Thyroid gland (tissue), 4 donors: ENCODE results near the gene UPB1. TPM values are rescaled to one million over a fixed set of nuclear protein-coding genes. Genes with fewer than 3 reads are reported as not detected.

ENCODE experiments used
- DNase-seq, 2 donors: peaks; one replicate each; pipeline ENCODE4 v3.0.0-alpha.2; 2019
- H3K27ac ChIP-seq, 3 donors: fragments of 200-600 bp; sonication (generic); 1 replicate in 2 of 3; 2 replicates in 1 of 3; pipeline ENCODE4 v1.5.1; 2016 to 2019; ENCODE audit warnings: mild to moderate bottlenecking in 1 of 3, moderate library complexity in 1 of 3
- H3K27me3 ChIP-seq: fragments of 200-600 bp; sonication (generic); one replicate; pipeline ENCODE4 v1.5.1; 2019
- H3K36me3 ChIP-seq, 2 donors: fragments of 200-600 bp; sonication (generic); one replicate each; pipeline ENCODE4 v1.5.1; 2016 to 2019
- H3K4me1 ChIP-seq, 2 donors: fragments of 200-600 bp; sonication (generic); one replicate each; pipeline ENCODE4 v1.5.1; 2017 to 2019
- H3K4me3 ChIP-seq, 3 donors: fragments of 200-600 bp; sonication (generic); replicated peaks in 1 of 3; 1 replicate in 2 of 3; 2 replicates in 1 of 3; pipeline ENCODE4 v1.5.1; 2016; ENCODE audit warnings: mild to moderate bottlenecking in 1 of 3
- H3K9me3 ChIP-seq: fragments of 200-600 bp; sonication (generic); one replicate; pipeline ENCODE4 v1.5.1; 2017
- POLR2A ChIP-seq, 2 donors: fragments of 450-650 bp; IDR thresholded peaks; one replicate each; pipeline ENCODE4 v1.6.1; 2017; ENCODE audit warnings: antibody characterized with exemption in 2 of 2, mild to moderate bottlenecking in 2 of 2, moderate library complexity in 1 of 2
- WGBS, 2 donors: methylation state at CpG; one replicate each; pipeline ENCODE4 v1.1.5; 2017; 5-methylcytosine and 5-hydroxymethylcytosine counted together
- intact Hi-C: fragments of 100-400 bp; cut with DNase I; formaldehyde crosslinking; loops from one replicate; pipeline ENCODE4 v1.15.1; 2023
- total RNA-seq, 4 donors: library from RNA; depleted of rRNA; stranded (reverse); fragments of >200 nt; gene quantifications; one replicate each; pipeline ENCODE4 v1.2.3, GENCODE V29; 2016
- TF ChIP-seq, protein P1 (sequence below), 6 experiments: fragments of 200-600 bp in 3 of 6; fragments of 450-650 bp in 3 of 6; sonication (generic) in 3 of 6; IDR thresholded peaks; one replicate each; pipeline ENCODE4 v1.5.1; 2016 to 2019; ENCODE audit warnings: antibody characterized with exemption in 6 of 6, mild to moderate bottlenecking in 2 of 6, inconsistent platforms in 1 of 6, moderate library complexity in 1 of 6

Gene UPB1
- total RNA-seq, 4 donors from 2014 or later, result not detected

GRCh38 chr22:24576778-24577177, 81.6 kb downstream of the UPB1 start:
- intact Hi-C loops, result no loop called here
- H3K27me3 ChIP-seq, result no peaks in the 10 kb centered on the region
- TF ChIP-seq, protein P1, sequence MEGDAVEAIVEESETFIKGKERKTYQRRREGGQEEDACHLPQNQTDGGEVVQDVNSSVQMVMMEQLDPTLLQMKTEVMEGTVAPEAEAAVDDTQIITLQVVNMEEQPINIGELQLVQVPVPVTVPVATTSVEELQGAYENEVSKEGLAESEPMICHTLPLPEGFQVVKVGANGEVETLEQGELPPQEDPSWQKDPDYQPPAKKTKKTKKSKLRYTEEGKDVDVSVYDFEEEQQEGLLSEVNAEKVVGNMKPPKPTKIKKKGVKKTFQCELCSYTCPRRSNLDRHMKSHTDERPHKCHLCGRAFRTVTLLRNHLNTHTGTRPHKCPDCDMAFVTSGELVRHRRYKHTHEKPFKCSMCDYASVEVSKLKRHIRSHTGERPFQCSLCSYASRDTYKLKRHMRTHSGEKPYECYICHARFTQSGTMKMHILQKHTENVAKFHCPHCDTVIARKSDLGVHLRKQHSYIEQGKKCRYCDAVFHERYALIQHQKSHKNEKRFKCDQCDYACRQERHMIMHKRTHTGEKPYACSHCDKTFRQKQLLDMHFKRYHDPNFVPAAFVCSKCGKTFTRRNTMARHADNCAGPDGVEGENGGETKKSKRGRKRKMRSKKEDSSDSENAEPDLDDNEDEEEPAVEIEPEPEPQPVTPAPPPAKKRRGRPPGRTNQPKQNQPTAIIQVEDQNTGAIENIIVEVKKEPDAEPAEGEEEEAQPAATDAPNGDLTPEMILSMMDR (IDR thresholded peaks at IDR 0.05), result no peak
- no peak for TF ChIP-seq POLR2A (IDR thresholded peaks at IDR 0.05)
- H3K27ac ChIP-seq, result no peak overlapping the region
- DNase-seq, result no peak
- peaks cover 8 to 17% of the 10 kb centered on the region in 2 donors for H3K36me3 ChIP-seq
- WGBS, 2 donors, result 88 to 90% methylated on average over 1 of the region's 1 CpG
- H3K4me3 ChIP-seq, result no peak overlapping the region
- no peaks in the 10 kb centered on the region for H3K9me3 ChIP-seq
- H3K4me1 ChIP-seq, result peaks cover under 1% of the 10 kb centered on the region in 2 donors

Other genes with a start within 250 kb of the UPB1 start
- 100 to 1,000 TPM in 1 of 4 donors, 10 to 100 TPM in 3; 65.2 to 102 (median 69.2) TPM for gene SPECC1L, start 224.5 kb upstream of the UPB1 start, total RNA-seq
- 1 to 10 TPM; 1.4 to 3.0 (median 2.5) TPM for gene ADORA2A, start 67.7 kb upstream of the UPB1 start, total RNA-seq
- gene GUCD1, start 59.8 kb downstream of the UPB1 start, total RNA-seq, result 10 to 100 TPM; 51.6 to 89.7 (median 74.2) TPM
- 100 to 1,000 TPM in 3 of 4 donors, 10 to 100 TPM in 1; 96.9 to 216 (median 145) TPM for gene SNRPD3, start 60.7 kb downstream of the UPB1 start, total RNA-seq
- 10 to 100 TPM; 18.6 to 51.2 (median 39.6) TPM for gene LRRC75B, start 97.7 kb downstream of the UPB1 start, total RNA-seq
- gene GGT1, start 107.9 kb downstream of the UPB1 start, total RNA-seq, result 10 to 100 TPM; 15.5 to 20.7 (median 18.2) TPM